ENCODE data around the gene TUBB6. TPM values are rescaled to one million over a fixed set of nuclear protein-coding genes. Genes with fewer than 3 reads are reported as not detected.

The TUBB6 gene
- total RNA-seq, 3 donors from 2014 or later (not counting 1 experiment from before 2014, with no cell fraction given) = 0.97 to 3.2 (median 2.8) TPM

- Histone ChIP-seq H3K27ac (ENCODE audit: low read length) (no peak overlapping the region), H3K36me3 (ENCODE audit: control insufficient read depth, insufficient read depth, low read length) (no peaks in the 10 kb centered on the region), H3K27me3 (ENCODE audit: control insufficient read depth, insufficient read depth, low read length) (no peaks in the 10 kb centered on the region), H3K4me1 (ENCODE audit: control insufficient read depth, insufficient read depth, low read length) (no peaks in the 10 kb centered on the region), H3K9me3 (ENCODE audit: control insufficient read depth, insufficient read depth, low read length) (no peaks in the 10 kb centered on the region), H3K4me3 (ENCODE audit: low read length) (no peak overlapping the region)
- no peak for DNase-seq
- peaks cover 6 to 11% of the 10 kb centered on the region in 2 donors for H3K27me3 Mint-ChIP-seq (ENCODE audit: low read depth in 2 of 2)
- no peaks in the 10 kb centered on the region for H3K9me3 Mint-ChIP-seq
- ATAC-seq = no peak
- intact Hi-C loops (cut with micrococcal nuclease) = no loop called here
- no peaks in the 10 kb centered on the region for H3K36me3 Mint-ChIP-seq
- H3K27ac Mint-ChIP-seq = no peak overlapping the region
- H3K4me1 Mint-ChIP-seq = no peaks in the 10 kb centered on the region
- 83% methylated on average over 3 of the region's 3 CpGs for WGBS (ENCODE audit: insufficient coverage)
- no peak for TF ChIP-seq CTCF (IDR thresholded peaks at IDR 0.05)
- no peak overlapping the region for H3K4me3 Mint-ChIP-seq
Measured at GRCh38 chr18:12296087-12296403, 12.0 kb upstream of the TUBB6 start.

- Histone ChIP-seq H3K4me3 (ENCODE audit: low read length) (no peak overlapping the region), H3K9me3 (ENCODE audit: control insufficient read depth, insufficient read depth, low read length) (no peaks in the 10 kb centered on the region), H3K4me1 (ENCODE audit: control insufficient read depth, insufficient read depth, low read length) (no peaks in the 10 kb centered on the region), H3K36me3 (ENCODE audit: control insufficient read depth, insufficient read depth, low read length) (no peaks in the 10 kb centered on the region), H3K27ac (ENCODE audit: low read length) (no peak overlapping the region), H3K27me3 (ENCODE audit: control insufficient read depth, insufficient read depth, low read length) (no peaks in the 10 kb centered on the region)
- no peak for TF ChIP-seq CTCF (IDR thresholded peaks at IDR 0.05)
- intact Hi-C loops (cut with micrococcal nuclease) = no loop called here
- H3K9me3 Mint-ChIP-seq = no peaks in the 10 kb centered on the region
- H3K27me3 Mint-ChIP-seq (ENCODE audit: low read depth in 2 of 2) = peaks cover 6 to 11% of the 10 kb centered on the region in 2 donors
- no peak overlapping the region for H3K27ac Mint-ChIP-seq
- no peak overlapping the region for H3K4me3 Mint-ChIP-seq
- no peaks in the 10 kb centered on the region for H3K4me1 Mint-ChIP-seq
- no peaks in the 10 kb centered on the region for H3K36me3 Mint-ChIP-seq
- ATAC-seq (no peak), DNase-seq (no peak)
- 86% methylated on average over 1 of the region's 1 CpG for WGBS (ENCODE audit: insufficient coverage)
Measured at GRCh38 chr18:12296457-12296856, 11.6 kb upstream of the TUBB6 start.

GRCh38 chr18:12299862-12300261 is 8.2 kb upstream of the TUBB6 start:
- Histone ChIP-seq H3K9me3 (ENCODE audit: control insufficient read depth, insufficient read depth, low read length) (no peaks in the 10 kb centered on the region), H3K27ac (ENCODE audit: low read length) (no peak overlapping the region), H3K36me3 (ENCODE audit: control insufficient read depth, insufficient read depth, low read length) (no peaks in the 10 kb centered on the region), H3K4me3 (ENCODE audit: low read length) (no peak overlapping the region), H3K4me1 (ENCODE audit: control insufficient read depth, insufficient read depth, low read length) (no peaks in the 10 kb centered on the region), H3K27me3 (ENCODE audit: control insufficient read depth, insufficient read depth, low read length) (no peaks in the 10 kb centered on the region)
- Mint-ChIP-seq H3K9me3 (no peaks in the 10 kb centered on the region), H3K27ac (no peak overlapping the region), H3K36me3 (no peaks in the 10 kb centered on the region), H3K4me3 (no peak overlapping the region), H3K4me1 (no peaks in the 10 kb centered on the region), H3K27me3 (ENCODE audit: low read depth in 2 of 2) (peaks cover 8 to 18% of the 10 kb centered on the region in 2 donors)
- no peak for TF ChIP-seq CTCF (IDR thresholded peaks at IDR 0.05)
- ATAC-seq (no peak), DNase-seq (no peak)
- 87% methylated on average over 2 of the region's 2 CpGs for whole genome bisulfite sequencing (ENCODE audit: insufficient coverage)
- intact Hi-C loops (cut with micrococcal nuclease) = no loop called here

GRCh38 chr18:12301263-12302005 is 6.6 kb upstream of the TUBB6 start:
- H3K36me3 Mint-ChIP-seq = no peaks in the 10 kb centered on the region
- no peak for TF ChIP-seq CTCF (IDR thresholded peaks at IDR 0.05)
- intact Hi-C loops (cut with micrococcal nuclease) = no loop called here
- Histone ChIP-seq H3K9me3 (ENCODE audit: control insufficient read depth, insufficient read depth, low read length) (no peaks in the 10 kb centered on the region), H3K27ac (ENCODE audit: low read length) (no peak overlapping the region), H3K36me3 (ENCODE audit: control insufficient read depth, insufficient read depth, low read length) (no peaks in the 10 kb centered on the region), H3K4me3 (ENCODE audit: low read length) (no peak overlapping the region), H3K4me1 (ENCODE audit: control insufficient read depth, insufficient read depth, low read length) (no peaks in the 10 kb centered on the region), H3K27me3 (ENCODE audit: control insufficient read depth, insufficient read depth, low read length) (peaks cover 3% of the 10 kb centered on the region)
- H3K4me1 Mint-ChIP-seq = peaks cover 0 to under 1% of the 10 kb centered on the region in 2 donors
- no peak overlapping the region for H3K4me3 Mint-ChIP-seq
- H3K9me3 Mint-ChIP-seq = no peaks in the 10 kb centered on the region
- peaks cover 21 to 29% of the 10 kb centered on the region in 2 donors for H3K27me3 Mint-ChIP-seq (ENCODE audit: low read depth in 2 of 2)
- no peak for DNase-seq
- no peak overlapping the region for H3K27ac Mint-ChIP-seq
- ATAC-seq = no peak
- WGBS (ENCODE audit: insufficient coverage) = 82% methylated on average over 13 of the region's 13 CpGs

All from natural killer cell (primary cell).